GM21529 (cell line): Measurements from ENCODE around the gene CYP2E1.
"Not testable (repeated sequence)": the region's sequence is repeated elsewhere in the genome, so short reads cannot be mapped to it uniquely, and the experiment has no call there.

Experiments used
- ATAC-seq: cut with Tn5 transposase; IDR thresholded peaks from one replicate; pipeline ENCODE4 v1.9.1; 2021; ENCODE audit not compliant: unreplicated experiment

CYP2E1 gene

GRCh38 chr10:133528296-133528844 is 1.2 kb downstream of the CYP2E1 start:
- ATAC-seq = no peak

- ATAC-seq = no peak
Observed at GRCh38 chr10:133528845-133529575, 1.8 kb downstream of the CYP2E1 start.

- ATAC-seq = no peak
Observed at GRCh38 chr10:133529576-133529946, 2.4 kb downstream of the CYP2E1 start.

- no peak for ATAC-seq
Observed at GRCh38 chr10:133530506-133530905, 3.3 kb downstream of the CYP2E1 start.

GRCh38 chr10:133532871-133533270 is 5.7 kb downstream of the CYP2E1 start:
- ATAC-seq = no peak

GRCh38 chr10:133534417-133534816 is 7.3 kb downstream of the CYP2E1 start:
- no peak for ATAC-seq

- no peak for ATAC-seq
Observed at GRCh38 chr10:133536198-133536597, 9.0 kb downstream of the CYP2E1 start.

GRCh38 chr10:133537546-133538545 is 10.7 kb downstream of the CYP2E1 start:
- ATAC-seq = no peak

GRCh38 chr10:133541441-133541975 is 14.3 kb downstream of the CYP2E1 start:
- not testable (repeated sequence) for ATAC-seq

- ATAC-seq = no peak
Observed at GRCh38 chr10:133544506-133544905, 17.3 kb downstream of the CYP2E1 start.

GRCh38 chr10:133554600-133554999 is 27.4 kb downstream of the CYP2E1 start:
- ATAC-seq = no peak

- no peak for ATAC-seq
Observed at GRCh38 chr10:133555521-133555920, 28.4 kb downstream of the CYP2E1 start.

GRCh38 chr10:133557381-133557780 is 30.2 kb downstream of the CYP2E1 start:
- ATAC-seq = no peak

GRCh38 chr10:133559216-133559615 is 32.1 kb downstream of the CYP2E1 start:
- no peak for ATAC-seq

- ATAC-seq = no peak
Observed at GRCh38 chr10:133564816-133565215, 37.7 kb downstream of the CYP2E1 start.

- no peak for ATAC-seq
Observed at GRCh38 chr10:133565441-133566294, 38.5 kb downstream of the CYP2E1 start, which contains the start of gene SYCE1. SYCE1 (minus strand) TSS chr10:133565583; CDS start chr10:133565529, 54 bp downstream.

- no peak for ATAC-seq
Observed at GRCh38 chr10:133567119-133567518, 40.0 kb downstream of the CYP2E1 start.

- ATAC-seq = no peak
Observed at GRCh38 chr10:133567609-133568286, 40.6 kb downstream of the CYP2E1 start.

- no peak for ATAC-seq
Observed at GRCh38 chr10:133568287-133568614, 41.1 kb downstream of the CYP2E1 start.
